Measurements from ENCODE around the gene POLR1A.
A peak's percentile ranks its signal among the peaks of the same experiment; 100 is the strongest.

Gene POLR1A

DNA sequence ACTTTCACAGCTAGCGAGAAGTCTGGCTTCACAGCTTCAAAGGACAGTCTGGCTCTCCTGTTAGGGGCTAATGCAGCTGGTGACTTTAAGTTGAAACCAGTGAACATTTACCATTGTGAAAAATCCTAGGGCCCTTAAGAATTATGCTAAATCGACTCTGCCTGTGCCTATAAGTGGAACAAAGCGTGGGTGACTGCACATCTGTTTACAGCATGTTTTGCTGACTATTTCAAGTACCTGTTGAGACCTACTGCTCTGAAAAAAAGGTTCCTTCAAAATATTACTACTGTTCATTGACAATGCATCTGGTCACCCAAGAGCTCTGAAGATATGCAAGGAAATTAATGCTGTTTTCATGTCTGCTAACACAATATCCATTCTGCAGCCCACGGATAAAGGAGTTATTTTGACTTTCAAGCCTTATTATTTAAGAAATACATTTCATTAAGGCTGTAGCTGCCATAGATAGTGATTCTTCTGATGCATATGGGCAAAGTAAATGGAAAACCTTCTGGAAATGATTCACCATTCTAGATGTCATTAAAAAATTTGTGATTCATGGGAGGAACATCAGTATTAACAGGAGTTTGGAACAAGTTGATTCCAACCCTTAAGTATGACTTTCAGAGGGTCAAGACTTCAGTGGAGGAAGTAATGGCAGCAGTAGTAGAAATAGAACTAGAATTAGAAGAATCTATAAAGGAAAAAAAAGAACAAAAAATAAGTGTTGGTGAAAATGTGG is 48.9 kb downstream of the POLR1A start:
- no peak for DNase-seq

- no peak for DNase-seq
Observed at GRCh38 chr2:86055314-86055713, 50.4 kb downstream of the POLR1A start.

DNA sequence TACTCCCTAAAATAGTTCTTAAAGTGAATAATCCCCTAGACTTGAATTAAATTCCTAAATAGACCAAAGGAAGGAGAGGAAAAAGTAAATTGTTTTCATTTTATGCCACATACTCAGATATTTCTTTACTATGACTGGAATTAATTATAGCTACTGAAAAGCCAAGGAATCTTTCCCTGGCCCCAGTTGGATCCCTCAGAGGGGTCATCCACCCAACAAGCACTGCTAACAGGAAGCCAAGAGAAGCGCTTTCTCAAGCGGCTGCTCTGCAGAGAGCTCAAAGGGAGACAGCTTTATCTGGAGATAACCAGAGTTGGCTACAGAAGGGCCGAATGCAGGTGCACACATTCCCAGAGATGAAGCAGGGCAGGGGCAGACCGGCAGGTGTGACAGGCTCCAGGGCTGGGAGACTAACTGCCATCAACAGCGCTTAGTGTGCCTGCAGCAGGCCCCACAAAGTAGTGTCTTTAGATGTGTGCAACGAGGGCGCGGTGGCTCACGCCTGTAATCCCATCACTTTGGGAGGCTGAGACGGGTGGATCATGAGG is 51.1 kb downstream of the POLR1A start:
- DNase-seq, result no peak

GRCh38 chr2:86053166-86053565 is 52.5 kb downstream of the POLR1A start:
- DNase-seq, result no peak

DNA sequence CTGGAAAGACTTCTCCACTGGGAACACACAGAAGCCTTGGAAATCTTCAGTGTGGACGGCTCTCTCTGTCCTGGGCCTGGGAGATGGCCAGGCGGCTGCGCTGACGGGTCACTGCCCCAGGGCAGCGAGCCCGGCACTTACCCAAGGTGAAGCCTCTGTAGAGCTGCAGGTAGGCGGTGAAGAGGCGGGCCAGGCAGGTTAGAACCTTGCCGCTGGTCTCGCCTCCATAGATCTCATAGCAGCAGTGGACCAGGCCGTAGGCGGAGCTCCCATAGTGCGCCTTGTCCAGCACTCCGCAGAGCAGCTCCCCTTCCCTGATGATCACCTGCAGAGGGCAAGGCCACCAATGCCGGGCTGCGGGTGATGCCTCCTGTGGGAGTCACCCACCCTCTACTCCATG is 53.0 kb downstream of the POLR1A start:
- no peak for DNase-seq

DNA sequence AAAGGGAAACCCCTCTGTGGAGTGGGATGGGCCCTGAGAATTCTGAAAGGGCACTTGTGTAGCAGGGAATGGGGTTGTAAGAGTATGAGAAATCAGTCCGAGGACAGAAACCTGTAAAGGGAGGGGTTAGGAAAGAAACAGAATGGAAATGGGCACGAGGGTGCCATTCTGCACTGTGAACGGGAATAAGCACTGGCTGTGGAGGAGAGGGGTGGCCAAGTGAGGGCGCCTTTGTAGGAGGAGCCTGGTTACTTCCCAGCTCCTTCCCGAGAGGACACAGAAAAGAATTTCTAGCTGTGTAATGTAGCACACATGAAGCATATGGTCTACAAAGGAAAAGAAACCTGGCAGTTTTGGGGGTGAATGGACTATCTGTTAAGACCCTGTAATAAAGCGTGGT is 53.4 kb downstream of the POLR1A start:
- no peak for DNase-seq

DNA sequence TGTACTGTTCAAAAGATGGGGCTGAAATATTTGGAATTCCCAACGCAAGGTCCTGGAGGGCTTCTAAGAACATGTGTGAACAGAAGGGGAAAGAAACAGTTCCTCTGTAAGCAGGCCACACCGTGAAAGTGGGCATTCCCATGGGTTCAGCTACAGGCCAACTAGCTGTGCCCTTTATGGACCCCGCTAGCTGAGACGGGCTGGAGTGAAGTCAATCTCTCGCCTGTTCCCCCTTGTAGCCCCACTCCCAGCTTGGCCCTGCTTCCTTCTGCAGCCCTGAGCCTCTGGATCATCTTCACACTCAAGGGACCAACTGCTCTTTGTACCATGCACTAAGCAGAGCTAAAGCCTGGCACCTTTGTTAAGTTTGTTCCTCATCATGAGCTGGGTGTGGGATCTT is 55.4 kb downstream of the POLR1A start:
- DNase-seq, result no peak

DNA sequence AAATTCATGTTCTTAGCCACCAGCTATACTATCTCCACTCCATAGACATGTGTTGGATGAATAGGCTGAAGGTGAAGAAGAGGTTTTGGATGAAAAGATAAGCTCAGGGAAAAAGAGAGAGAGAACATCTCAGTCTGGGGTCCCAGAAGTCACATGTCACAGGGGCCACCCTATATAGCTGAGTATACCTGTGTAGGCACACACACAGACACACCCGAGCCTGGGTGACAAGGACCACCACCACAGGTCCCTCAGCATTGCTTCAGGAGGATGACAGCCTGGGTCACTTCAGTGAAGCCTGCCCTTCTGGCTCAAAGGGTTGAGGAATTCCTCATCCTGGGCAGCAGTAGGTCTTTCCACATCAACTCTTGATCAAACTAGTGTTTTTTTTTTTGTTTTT is 56.2 kb downstream of the POLR1A start:
- no peak for DNase-seq

DNA sequence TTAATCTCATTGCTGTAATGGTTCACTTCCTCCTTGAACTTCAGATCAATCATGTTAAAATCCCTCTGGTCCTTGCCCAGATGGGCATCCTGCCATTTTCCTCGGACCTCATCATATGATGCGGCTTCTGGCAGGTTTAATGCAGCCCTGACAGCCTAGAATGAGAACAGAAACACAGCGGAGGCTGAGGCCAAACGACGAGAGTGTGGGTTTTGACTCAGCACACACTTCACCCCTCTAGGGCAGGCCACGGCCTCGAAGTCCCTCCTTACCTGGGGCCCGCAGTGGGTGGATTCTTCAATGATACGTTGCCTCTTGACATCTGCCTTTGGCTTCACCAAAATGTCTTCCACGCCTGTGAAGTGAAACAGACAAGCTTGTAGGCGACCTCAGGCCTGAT is 56.8 kb downstream of the POLR1A start:
- DNase-seq, result no peak

- no peak for DNase-seq
Observed at GRCh38 chr2:86048383-86048701, 57.3 kb downstream of the POLR1A start.

DNA sequence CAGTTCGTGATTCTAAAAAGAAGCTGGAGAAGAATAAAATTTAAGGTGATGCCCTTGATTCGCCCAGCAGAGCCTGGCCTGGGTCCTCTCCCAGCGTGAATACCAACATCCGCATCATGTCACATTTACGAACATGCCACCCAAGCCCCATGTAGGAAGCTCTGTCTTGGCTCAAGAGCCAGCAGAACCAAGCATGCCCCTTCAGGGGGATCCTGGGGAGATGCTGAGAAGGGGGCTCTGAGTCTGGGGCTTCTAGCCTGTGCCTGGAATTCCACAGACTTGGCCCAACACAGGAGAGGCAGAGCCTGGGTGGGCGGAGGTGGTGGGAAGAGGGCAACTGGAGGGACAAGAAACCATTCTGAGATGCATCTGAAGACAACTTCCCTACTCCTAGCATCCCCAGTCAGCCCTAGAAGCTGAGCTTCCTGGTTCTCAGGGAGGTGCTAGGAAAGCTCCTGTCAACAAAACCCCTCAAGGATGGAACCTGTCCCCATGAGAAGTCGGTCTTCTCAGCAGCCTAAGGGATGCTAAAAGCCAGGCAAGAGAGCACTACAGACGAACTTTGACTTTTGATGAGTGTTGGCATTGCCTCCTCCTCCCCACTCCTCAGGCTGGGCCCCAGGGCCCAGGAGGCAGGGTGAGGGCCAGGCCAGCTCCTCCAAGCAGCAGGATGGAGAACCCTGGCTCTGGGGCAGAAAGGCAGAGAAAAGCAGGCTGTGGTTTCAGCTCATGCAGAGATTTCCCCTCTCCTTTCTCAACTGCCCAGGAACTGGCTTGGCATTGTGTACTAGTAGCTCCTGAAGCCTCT is 57.9 kb downstream of the POLR1A start:
- DNase-seq, result no peak

GRCh38 chr2:86045541-86045940 is 60.1 kb downstream of the POLR1A start:
- no peak for DNase-seq

GRCh38 chr2:86044614-86045013 is 61.1 kb downstream of the POLR1A start:
- DNase-seq, result no peak

GRCh38 chr2:86044045-86044444 is 61.6 kb downstream of the POLR1A start:
- DNase-seq, result no peak

- DNase-seq, result no peak
Observed at GRCh38 chr2:86042256-86043168, 63.2 kb downstream of the POLR1A start.

GRCh38 chr2:86039963-86040655 is 65.6 kb downstream of the POLR1A start:
- DNase-seq, result no peak

GRCh38 chr2:86039178-86039962 is 66.3 kb downstream of the POLR1A start:
- DNase-seq, result no peak

- DNase-seq, result peak; percentile 88
Observed at GRCh38 chr2:86038291-86039081, 67.2 kb downstream of the POLR1A start.

DNA sequence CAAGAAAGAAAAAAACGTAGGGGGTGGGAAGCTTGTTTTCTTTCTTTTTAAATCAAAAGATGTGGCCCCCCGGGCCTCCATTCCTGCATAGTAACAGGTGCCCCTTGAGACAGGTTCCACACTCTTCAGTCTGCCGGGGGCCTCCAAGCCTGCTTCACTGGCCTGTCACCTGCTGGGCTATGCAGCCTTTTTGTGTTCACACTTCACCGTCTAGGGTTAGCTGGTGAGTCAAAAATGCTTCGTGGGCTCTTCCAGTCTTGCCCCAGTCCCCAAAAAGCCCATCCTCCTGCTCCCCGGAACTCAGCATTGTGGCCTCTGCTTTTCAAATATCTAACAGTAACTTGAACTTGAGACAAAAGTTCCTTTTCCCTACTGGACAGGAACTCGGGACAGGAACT is 67.9 kb downstream of the POLR1A start:
- peak; percentile 53 for DNase-seq

DNA sequence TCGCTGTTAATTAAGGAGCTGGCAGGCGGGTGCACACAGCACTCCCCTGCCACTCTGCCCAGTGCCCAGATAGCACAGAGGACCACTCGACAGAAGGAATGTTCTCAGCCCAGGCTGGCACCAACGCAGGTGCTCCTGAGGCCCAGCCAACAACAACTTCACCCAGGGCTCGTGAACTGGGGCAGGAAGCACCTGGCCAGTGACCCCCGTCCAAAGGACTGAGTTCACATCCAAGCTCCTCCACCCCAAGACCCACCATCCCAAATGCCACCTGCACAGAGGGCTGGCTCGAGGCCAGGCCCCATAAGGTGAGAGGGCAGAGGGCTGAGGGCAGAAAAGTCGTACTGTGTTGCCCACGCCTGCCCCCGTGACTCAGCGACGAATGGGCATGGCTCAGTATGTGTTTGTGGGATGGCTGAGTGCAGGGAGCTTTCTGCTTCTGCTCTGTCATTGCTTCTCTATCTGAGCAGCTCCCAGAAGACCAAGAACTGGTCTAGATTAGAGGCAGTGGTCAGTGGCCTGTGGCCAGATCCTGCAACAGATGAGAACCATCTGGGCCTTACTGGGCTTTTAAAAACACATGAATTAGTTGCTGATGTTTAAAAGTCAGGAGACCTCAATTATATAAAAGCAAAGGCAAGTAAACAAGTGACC is 68.4 kb downstream of the POLR1A start:
- peak; percentile 62 for DNase-seq

Data from activated CD4-positive, alpha-beta T cell treated with anti-CD3 and anti-CD28 coated beads, Interleukin-2, Interleukin-6, amounts not matched to agents 100 ng/mL and 50 ng/mL, durations not matched to agents 16 hours and 8 hours (primary cell).